Gastroesophageal sphincter (tissue), 3 donors: ENCODE measurements around the gene TLL1.

Experiments
- CTCF ChIP-seq, 4 experiments: fragments of 200-600 bp in 2 of 4; fragments of 450-650 bp in 2 of 4; sonication (generic) in 1 of 4; IDR thresholded peaks; one replicate each; pipeline ENCODE4 v1.5.1; 2017 to 2019; ENCODE audit warnings: antibody characterized with exemption in 4 of 4, mild to moderate bottlenecking in 2 of 4, moderate library complexity in 2 of 4
- EP300 ChIP-seq: sonication (generic); formaldehyde crosslinking; IDR thresholded peaks from one replicate; pipeline ENCODE4 v1.6.1; 2017; ENCODE audit warnings: antibody characterized with exemption, mild to moderate bottlenecking
- POLR2A ChIP-seq, 2 donors: fragments of 450-650 bp; IDR thresholded peaks; one replicate each; pipeline ENCODE4 v1.6.1; 2017; ENCODE audit warnings: antibody characterized with exemption in 2 of 2, mild to moderate bottlenecking in 2 of 2, moderate library complexity in 1 of 2
- POLR2AphosphoS5 ChIP-seq: sonication (generic); formaldehyde crosslinking; IDR thresholded peaks from one replicate; pipeline ENCODE4 v1.6.1; 2017; ENCODE audit warnings: antibody characterized with exemption

DNA sequence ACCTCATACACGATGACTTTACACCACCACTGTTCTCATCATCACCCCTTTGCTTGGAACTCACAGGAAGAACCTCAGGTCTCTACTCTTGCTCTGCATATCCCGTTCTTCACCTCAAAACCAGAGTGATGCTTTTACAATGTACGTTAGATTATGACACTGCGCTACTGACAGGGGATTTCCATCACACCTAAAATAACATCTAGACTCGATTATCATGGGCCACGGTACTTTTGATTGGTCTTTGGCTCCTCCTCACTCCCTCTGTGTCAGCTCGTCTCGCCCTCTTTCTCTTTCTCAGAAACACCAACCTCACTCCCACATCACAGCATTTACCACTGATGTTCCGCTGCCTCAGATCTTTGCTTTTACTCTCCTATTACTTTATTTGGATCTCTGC, 172.4 kb downstream of the TLL1 start:
- TF ChIP-seq CTCF (IDR thresholded peaks at IDR 0.05) (no peak), POLR2A (IDR thresholded peaks at IDR 0.05) (no peak), POLR2AphosphoS5 (no peak), EP300 (no peak)
